NT2/D1 (cell line): ENCODE measurements around the gene LIPT1.
"Not testable (repeated sequence)": the region's sequence is repeated elsewhere in the genome, so short reads cannot be mapped to it uniquely, and the experiment has no call there.

ENCODE experiments used
- SUZ12 ChIP-seq: IDR thresholded peaks from 2 replicates; pipeline ENCODE4 v1.6.1; 2011; ENCODE audit not compliant: insufficient read length, insufficient read depth; ENCODE audit errors: extremely low read depth
- YY1 ChIP-seq: IDR thresholded peaks from 2 replicates; pipeline ENCODE4 v1.6.1; 2011; ENCODE audit not compliant: insufficient read length, insufficient read depth
- ZNF274 ChIP-seq: IDR thresholded peaks from 2 replicates; pipeline ENCODE4 v1.6.1; 2011; ENCODE audit warnings: mild to moderate bottlenecking, low read depth, low read length

- TF ChIP-seq YY1, ZNF274, SUZ12: not testable (repeated sequence)
Observed at GRCh38 chr2:99192364-99192763, 37.6 kb downstream of the LIPT1 start.
